ENCODE data around the gene FBXO31.

FBXO31 gene

GRCh38 chr16:87374313-87374712 is 9.3 kb downstream of the FBXO31 start:
- no peak for DNase-seq (ENCODE audit: low read depth)
- no peak overlapping the region for H3K4me3 ChIP-seq (ENCODE audit: low read depth, low read length)
- TF ChIP-seq CTCF (conservative IDR thresholded peaks at IDR 0.05; ENCODE audit: low read depth, low read length), result no peak

GRCh38 chr16:87372305-87372704 is 11.3 kb downstream of the FBXO31 start:
- no peak for DNase-seq (ENCODE audit: low read depth)
- TF ChIP-seq CTCF (conservative IDR thresholded peaks at IDR 0.05; ENCODE audit: low read depth, low read length), result no peak
- no peak overlapping the region for H3K4me3 ChIP-seq (ENCODE audit: low read depth, low read length)

- no peak for DNase-seq (ENCODE audit: low read depth)
- no peak for TF ChIP-seq CTCF (conservative IDR thresholded peaks at IDR 0.05; ENCODE audit: low read depth, low read length)
- H3K4me3 ChIP-seq (ENCODE audit: low read depth, low read length), result no peak overlapping the region
Measured at GRCh38 chr16:87371261-87371866, 12.2 kb downstream of the FBXO31 start.

GRCh38 chr16:87369796-87370719 is 13.5 kb downstream of the FBXO31 start:
- no peak overlapping the region for H3K4me3 ChIP-seq (ENCODE audit: low read depth, low read length)
- TF ChIP-seq CTCF (conservative IDR thresholded peaks at IDR 0.05; ENCODE audit: low read depth, low read length), result no peak
- DNase-seq (ENCODE audit: low read depth), result no peak

- no peak for TF ChIP-seq CTCF (conservative IDR thresholded peaks at IDR 0.05; ENCODE audit: low read depth, low read length)
- no peak overlapping the region for H3K4me3 ChIP-seq (ENCODE audit: low read depth, low read length)
- DNase-seq (ENCODE audit: low read depth), result no peak
Measured at GRCh38 chr16:87369117-87369765, 14.3 kb downstream of the FBXO31 start.

GRCh38 chr16:87368029-87368770 is 15.4 kb downstream of the FBXO31 start:
- H3K4me3 ChIP-seq (ENCODE audit: low read depth, low read length), result no peak overlapping the region
- TF ChIP-seq CTCF (conservative IDR thresholded peaks at IDR 0.05; ENCODE audit: low read depth, low read length), result no peak
- DNase-seq (ENCODE audit: low read depth), result no peak

All from choroid plexus epithelial cell (primary cell).